ENCODE data around the gene CPT2.

DNA sequence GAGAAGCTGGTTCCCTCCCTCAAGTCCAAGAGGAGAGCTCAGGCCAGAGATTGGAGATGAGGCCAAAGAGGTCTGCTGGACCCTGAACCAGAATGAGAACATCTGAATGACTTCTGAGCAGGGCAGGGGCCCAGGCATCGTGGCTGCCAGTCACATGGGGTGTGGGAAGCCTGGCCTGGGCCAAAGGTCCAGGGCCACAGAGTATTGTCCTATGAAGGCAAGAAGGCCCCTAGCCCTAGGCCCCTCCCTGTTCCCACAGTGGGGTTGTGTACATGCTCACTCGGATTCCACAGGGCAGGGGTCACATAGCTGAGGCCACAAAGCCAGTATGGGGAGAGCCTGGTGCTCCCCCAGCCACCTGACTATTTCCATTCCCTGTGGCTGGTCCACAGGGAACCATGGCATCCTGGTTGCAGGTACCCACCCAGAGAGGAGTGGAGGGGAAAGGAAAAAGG is 35.7 kb upstream of the CPT2 start:
- no peak for TF ChIP-seq EZH2 (IDR thresholded peaks at IDR 0.05; ENCODE audit: low read length, missing control alignments)
- TF ChIP-seq CTCF (conservative IDR thresholded peaks at IDR 0.05 in 1 of 2, IDR thresholded peaks at IDR 0.05 in 1 of 2; ENCODE audit: low read depth in 1 of 2, low read length in 2 of 2), result no peak
